MM.1S (cell line): ENCODE data around the gene SLC10A2.

Experiments
- EZH2 ChIP-seq: fragments of 300-600 bp; sonication (generic); optimal IDR thresholded peaks from 2 replicates; pipeline ENCODE3; 2017; ENCODE audit warnings: low read depth, mild to moderate bottlenecking, antibody characterized with exemption, low read length, mixed read lengths
- EZH2phosphoT487 ChIP-seq: fragments of 300-600 bp; sonication (generic); IDR thresholded peaks from 2 replicates; pipeline ENCODE4 v1.6.1; 2018; ENCODE audit warnings: antibody characterized with exemption, low read length
- TF ChIP-seq, protein P1 (sequence below): fragments of 300-600 bp; sonication (generic); IDR thresholded peaks from 2 replicates; pipeline ENCODE4 v1.5.1; 2016; ENCODE audit warnings: antibody characterized with exemption, low read length, mixed read lengths

DNA sequence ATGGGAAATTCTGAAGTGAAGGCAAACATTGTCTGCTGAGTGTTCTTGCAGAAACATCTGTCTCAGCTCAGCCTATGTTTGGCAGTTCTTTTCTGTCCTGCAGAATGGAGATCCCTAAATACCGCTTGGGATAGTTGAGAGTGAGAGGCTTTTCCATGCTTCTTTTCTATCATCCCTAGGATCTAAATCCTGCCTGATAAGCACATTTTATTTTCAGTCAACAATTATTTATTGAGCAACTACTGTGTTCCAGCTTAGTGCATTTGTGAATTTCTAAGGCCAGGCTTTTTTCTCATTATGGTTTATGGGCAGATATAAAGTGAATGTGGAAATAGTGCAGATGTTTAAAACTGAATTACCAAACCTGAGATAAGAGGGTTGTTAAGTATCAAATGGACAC, 62.6 kb downstream of the SLC10A2 start:
- TF ChIP-seq, protein P1, sequence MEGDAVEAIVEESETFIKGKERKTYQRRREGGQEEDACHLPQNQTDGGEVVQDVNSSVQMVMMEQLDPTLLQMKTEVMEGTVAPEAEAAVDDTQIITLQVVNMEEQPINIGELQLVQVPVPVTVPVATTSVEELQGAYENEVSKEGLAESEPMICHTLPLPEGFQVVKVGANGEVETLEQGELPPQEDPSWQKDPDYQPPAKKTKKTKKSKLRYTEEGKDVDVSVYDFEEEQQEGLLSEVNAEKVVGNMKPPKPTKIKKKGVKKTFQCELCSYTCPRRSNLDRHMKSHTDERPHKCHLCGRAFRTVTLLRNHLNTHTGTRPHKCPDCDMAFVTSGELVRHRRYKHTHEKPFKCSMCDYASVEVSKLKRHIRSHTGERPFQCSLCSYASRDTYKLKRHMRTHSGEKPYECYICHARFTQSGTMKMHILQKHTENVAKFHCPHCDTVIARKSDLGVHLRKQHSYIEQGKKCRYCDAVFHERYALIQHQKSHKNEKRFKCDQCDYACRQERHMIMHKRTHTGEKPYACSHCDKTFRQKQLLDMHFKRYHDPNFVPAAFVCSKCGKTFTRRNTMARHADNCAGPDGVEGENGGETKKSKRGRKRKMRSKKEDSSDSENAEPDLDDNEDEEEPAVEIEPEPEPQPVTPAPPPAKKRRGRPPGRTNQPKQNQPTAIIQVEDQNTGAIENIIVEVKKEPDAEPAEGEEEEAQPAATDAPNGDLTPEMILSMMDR, result no peak
- TF ChIP-seq EZH2 (no peak), EZH2phosphoT487 (no peak)
